ENCODE results near the gene MAP2K2.
A peak's percentile ranks its signal among the peaks of the same experiment; 100 is the strongest.

The MAP2K2 gene

GRCh38 chr19:4057931-4058692 lies 65.8 kb downstream of the MAP2K2 start:
- no peaks in the 10 kb centered on the region for H3K9me3 Mint-ChIP-seq
- peaks cover 43% of the 10 kb centered on the region for H3K4me1 Mint-ChIP-seq
- ATAC-seq (replicated peaks; ENCODE audit: extremely low read depth, poor library complexity, severe bottlenecking): no peak
- DNase-seq (ENCODE audit: low spot score in 2 of 2): no peak
- H3K36me3 Mint-ChIP-seq (ENCODE audit: insufficient read depth): peaks cover 60% of the 10 kb centered on the region
- H3K27me3 Mint-ChIP-seq: no peaks in the 10 kb centered on the region
- peak overlapping the region; percentile 86 for H3K4me3 Mint-ChIP-seq
- H3K27ac Mint-ChIP-seq (ENCODE audit: low read depth): peak overlapping the region; percentile 91

- Mint-ChIP-seq H3K27ac (ENCODE audit: low read depth) (no peak overlapping the region), H3K27me3 (no peaks in the 10 kb centered on the region), H3K4me1 (peaks cover 53% of the 10 kb centered on the region), H3K36me3 (ENCODE audit: insufficient read depth) (peaks cover 68% of the 10 kb centered on the region), H3K9me3 (no peaks in the 10 kb centered on the region), H3K4me3 (no peak overlapping the region)
- ATAC-seq (replicated peaks; ENCODE audit: extremely low read depth, poor library complexity, severe bottlenecking): no peak
- no peak for DNase-seq (ENCODE audit: low spot score in 2 of 2)
Observed at GRCh38 chr19:4055209-4055552, 68.7 kb downstream of the MAP2K2 start.

GRCh38 chr19:4054441-4055208 lies 69.3 kb downstream of the MAP2K2 start:
- no peak overlapping the region for H3K4me3 Mint-ChIP-seq
- H3K36me3 Mint-ChIP-seq (ENCODE audit: insufficient read depth): peaks cover 69% of the 10 kb centered on the region
- DNase-seq (ENCODE audit: low spot score in 2 of 2): no peak
- H3K4me1 Mint-ChIP-seq: peaks cover 56% of the 10 kb centered on the region
- H3K27me3 Mint-ChIP-seq: no peaks in the 10 kb centered on the region
- no peaks in the 10 kb centered on the region for H3K9me3 Mint-ChIP-seq
- no peak overlapping the region for H3K27ac Mint-ChIP-seq (ENCODE audit: low read depth)
- no peak for ATAC-seq (replicated peaks; ENCODE audit: extremely low read depth, poor library complexity, severe bottlenecking)

GRCh38 chr19:4053423-4054324 lies 70.2 kb downstream of the MAP2K2 start:
- peaks cover 64% of the 10 kb centered on the region for H3K4me1 Mint-ChIP-seq
- DNase-seq (ENCODE audit: low spot score in 2 of 2) (no peak), ATAC-seq (replicated peaks; ENCODE audit: extremely low read depth, poor library complexity, severe bottlenecking) (no peak)
- H3K9me3 Mint-ChIP-seq: no peaks in the 10 kb centered on the region
- peak overlapping the region; percentile 56 for H3K4me3 Mint-ChIP-seq
- peak overlapping the region; percentile 91 for H3K27ac Mint-ChIP-seq (ENCODE audit: low read depth)
- H3K36me3 Mint-ChIP-seq (ENCODE audit: insufficient read depth): peaks cover 71% of the 10 kb centered on the region
- H3K27me3 Mint-ChIP-seq: no peaks in the 10 kb centered on the region

GRCh38 chr19:4052993-4053422 lies 70.9 kb downstream of the MAP2K2 start:
- Mint-ChIP-seq H3K27ac (ENCODE audit: low read depth) (peak overlapping the region; percentile 91), H3K4me1 (peaks cover 61% of the 10 kb centered on the region), H3K9me3 (no peaks in the 10 kb centered on the region), H3K27me3 (no peaks in the 10 kb centered on the region), H3K36me3 (ENCODE audit: insufficient read depth) (peaks cover 73% of the 10 kb centered on the region), H3K4me3 (peak overlapping the region; percentile 56)
- no peak for DNase-seq (ENCODE audit: low spot score in 2 of 2)
- ATAC-seq (replicated peaks; ENCODE audit: extremely low read depth, poor library complexity, severe bottlenecking): no peak

GRCh38 chr19:4052114-4052992 lies 71.6 kb downstream of the MAP2K2 start:
- H3K9me3 Mint-ChIP-seq: no peaks in the 10 kb centered on the region
- no peaks in the 10 kb centered on the region for H3K27me3 Mint-ChIP-seq
- H3K27ac Mint-ChIP-seq (ENCODE audit: low read depth): peak overlapping the region; percentile 91
- DNase-seq (ENCODE audit: low spot score in 2 of 2) (no peak), ATAC-seq (replicated peaks; ENCODE audit: extremely low read depth, poor library complexity, severe bottlenecking) (no peak)
- peak overlapping the region; percentile 56 for H3K4me3 Mint-ChIP-seq
- H3K36me3 Mint-ChIP-seq (ENCODE audit: insufficient read depth): peaks cover 74% of the 10 kb centered on the region
- peaks cover 54% of the 10 kb centered on the region for H3K4me1 Mint-ChIP-seq

GRCh38 chr19:4051175-4052101 lies 72.5 kb downstream of the MAP2K2 start:
- DNase-seq (ENCODE audit: low spot score in 2 of 2) (no peak), ATAC-seq (replicated peaks; ENCODE audit: extremely low read depth, poor library complexity, severe bottlenecking) (no peak)
- peaks cover 70% of the 10 kb centered on the region for H3K36me3 Mint-ChIP-seq (ENCODE audit: insufficient read depth)
- H3K4me1 Mint-ChIP-seq: peaks cover 54% of the 10 kb centered on the region
- no peaks in the 10 kb centered on the region for H3K27me3 Mint-ChIP-seq
- peak overlapping the region; percentile 91 for H3K27ac Mint-ChIP-seq (ENCODE audit: low read depth)
- H3K4me3 Mint-ChIP-seq: peak overlapping the region; percentile 23
- H3K9me3 Mint-ChIP-seq: no peaks in the 10 kb centered on the region

- Mint-ChIP-seq H3K27ac (ENCODE audit: low read depth) (peak overlapping the region; percentile 91), H3K9me3 (no peaks in the 10 kb centered on the region)
Observed at GRCh38 chr19:4049432-4049831, 74.5 kb downstream of the MAP2K2 start.

GRCh38 chr19:4046946-4047683 lies 76.8 kb downstream of the MAP2K2 start:
- DNase-seq (ENCODE audit: low spot score in 2 of 2) (no peak), ATAC-seq (replicated peaks; ENCODE audit: extremely low read depth, poor library complexity, severe bottlenecking) (no peak)
- Mint-ChIP-seq H3K4me3 (no peak overlapping the region), H3K27me3 (no peaks in the 10 kb centered on the region), H3K9me3 (no peaks in the 10 kb centered on the region), H3K27ac (ENCODE audit: low read depth) (peak overlapping the region; percentile 95), H3K36me3 (ENCODE audit: insufficient read depth) (peaks cover 67% of the 10 kb centered on the region), H3K4me1 (peaks cover 38% of the 10 kb centered on the region)

More at GRCh38 chr19:4049432-4049831, 74.5 kb downstream of the MAP2K2 start:
- peaks cover 71% of the 10 kb centered on the region for H3K36me3 Mint-ChIP-seq (ENCODE audit: insufficient read depth)
- H3K4me3 Mint-ChIP-seq: no peak overlapping the region
- ATAC-seq (replicated peaks; ENCODE audit: extremely low read depth, poor library complexity, severe bottlenecking) (no peak), DNase-seq (ENCODE audit: low spot score in 2 of 2) (no peak)
- H3K4me1 Mint-ChIP-seq: peaks cover 52% of the 10 kb centered on the region
- no peaks in the 10 kb centered on the region for H3K27me3 Mint-ChIP-seq

GRCh38 chr19:4046362-4046691 lies 77.6 kb downstream of the MAP2K2 start:
- H3K27ac Mint-ChIP-seq (ENCODE audit: low read depth): peak overlapping the region; percentile 95
- DNase-seq (ENCODE audit: low spot score in 2 of 2) (no peak), ATAC-seq (replicated peaks; ENCODE audit: extremely low read depth, poor library complexity, severe bottlenecking) (no peak)
- H3K4me3 Mint-ChIP-seq: peak overlapping the region; percentile 37
- H3K36me3 Mint-ChIP-seq (ENCODE audit: insufficient read depth): peaks cover 64% of the 10 kb centered on the region
- no peaks in the 10 kb centered on the region for H3K27me3 Mint-ChIP-seq
- no peaks in the 10 kb centered on the region for H3K9me3 Mint-ChIP-seq
- H3K4me1 Mint-ChIP-seq: peaks cover 31% of the 10 kb centered on the region
